RPMI8226 (cell line): ENCODE data around the gene ALDH6A1.
"Not testable (repeated sequence)": the region's sequence is repeated elsewhere in the genome, so short reads cannot be mapped to it uniquely, and the experiment has no call there.

Experiments
- DNase-seq: peaks from one replicate; pipeline ENCODE4 v3.0.0-alpha.2; 2015

Gene ALDH6A1

GRCh38 chr14:74084277-74085046 is at the start of gene ALDH6A1, which contains the start of gene LIN52:
TSS of gene ALDH6A1 (minus strand) at chr14:74084453. CDS start at chr14:74084394, 59 bp downstream.
TSS of gene LIN52 (plus strand) at chr14:74084956. CDS start at chr14:74084975, 19 bp downstream.
- peak; percentile 97 for DNase-seq

DNA sequence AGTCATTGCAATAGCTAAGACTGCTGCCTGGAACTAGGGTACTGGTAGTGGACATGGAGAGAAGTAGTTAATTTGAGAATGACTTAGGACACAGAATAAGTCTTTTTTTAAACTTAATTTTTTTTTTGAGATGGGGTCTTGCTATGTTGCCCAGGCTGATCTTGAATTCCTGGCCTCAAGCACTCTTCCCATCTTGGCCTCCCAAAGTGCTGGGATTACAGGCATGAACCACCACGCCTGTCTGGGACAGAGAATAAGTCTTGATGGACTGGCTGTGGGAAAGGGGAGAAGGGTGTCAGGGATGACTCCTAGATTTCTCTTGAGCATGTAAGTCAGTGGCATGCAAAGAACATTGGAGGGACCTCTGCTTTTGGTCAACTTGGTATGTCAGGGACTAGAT is 43.4 kb upstream of the ALDH6A1 start:
- no peak for DNase-seq

DNA sequence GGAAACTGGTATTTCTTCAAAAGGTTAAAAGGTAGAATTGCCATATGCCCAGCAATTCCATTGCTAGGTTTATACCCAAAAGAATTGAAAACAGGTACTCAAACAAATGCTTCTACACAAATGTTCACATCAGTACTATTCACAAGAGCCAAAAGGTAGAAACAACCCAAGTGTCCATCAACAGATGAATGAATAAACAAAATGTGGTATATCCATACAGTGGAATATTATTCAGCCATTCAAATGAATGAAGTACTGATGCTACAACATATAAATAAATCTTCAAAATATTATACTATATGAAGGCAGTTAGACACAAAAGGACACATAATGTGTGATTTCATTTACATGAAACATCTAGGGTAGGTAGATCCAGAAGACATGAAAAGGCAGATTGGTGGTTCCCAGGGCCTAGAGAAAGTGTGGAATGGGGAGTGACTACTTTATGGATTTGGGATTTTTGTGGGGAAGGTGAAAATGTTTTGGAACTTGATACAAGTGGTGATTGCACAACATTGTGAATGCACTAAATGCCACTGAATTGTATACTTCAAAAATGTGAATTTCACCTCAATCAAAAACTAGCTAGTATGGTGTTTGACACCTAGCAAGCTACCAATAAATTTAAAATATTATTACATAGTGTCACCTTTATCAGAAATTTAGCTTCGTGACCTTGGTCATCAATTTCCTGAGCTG is 42.2 kb upstream of the ALDH6A1 start:
- DNase-seq = no peak

GRCh38 chr14:74125487-74125886 is 41.2 kb upstream of the ALDH6A1 start:
- not testable (repeated sequence) for DNase-seq

- peak; percentile 35 for DNase-seq
Measured at GRCh38 chr14:74111395-74112216, 27.4 kb upstream of the ALDH6A1 start.

- no peak for DNase-seq
Measured at GRCh38 chr14:74109369-74109768, 25.1 kb upstream of the ALDH6A1 start.

- DNase-seq = no peak
Measured at GRCh38 chr14:74105381-74105780, 21.1 kb upstream of the ALDH6A1 start.

DNA sequence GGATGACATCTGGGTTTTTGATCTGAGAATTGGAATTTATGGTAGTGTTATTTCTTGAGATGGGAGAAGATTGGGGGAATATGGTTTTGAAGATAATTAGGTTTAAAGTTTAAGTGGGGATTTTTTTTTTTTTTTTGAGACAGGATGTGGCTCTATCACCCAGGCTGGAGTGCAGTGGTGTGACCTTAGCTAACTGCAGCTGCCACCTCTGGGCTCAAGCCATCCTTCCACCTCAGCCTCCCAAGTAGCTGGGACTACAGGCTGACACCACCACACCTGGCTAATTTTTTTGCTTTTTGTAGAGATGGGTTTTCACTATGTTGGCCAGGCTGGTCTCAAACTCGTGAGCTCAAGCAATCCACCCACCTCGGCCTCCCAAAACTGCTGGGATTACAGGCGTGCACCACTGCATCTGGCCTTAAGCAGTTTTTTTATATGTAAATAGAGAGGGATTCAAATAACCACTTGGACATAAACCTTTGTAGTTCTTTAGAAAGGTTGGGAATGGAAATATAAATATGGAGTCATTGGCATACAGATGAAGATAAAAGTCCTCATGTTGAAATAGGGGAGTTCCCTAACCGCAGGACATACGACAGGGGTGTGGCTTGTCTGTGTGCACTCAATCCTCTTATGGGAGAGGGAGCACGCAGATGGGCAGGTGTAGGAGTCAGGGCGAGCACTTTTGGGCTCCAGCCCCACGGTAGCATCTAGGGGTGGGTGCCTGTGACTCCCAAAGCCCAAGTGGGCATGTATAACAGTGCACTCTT is 5.2 kb upstream of the ALDH6A1 start:
- no peak for DNase-seq

- peak; percentile 43 for DNase-seq
Measured at GRCh38 chr14:74085828-74086227, 1.6 kb upstream of the ALDH6A1 start.

GRCh38 chr14:74085047-74085637 is 889 bp upstream of the ALDH6A1 start:
- peak; percentile 3 for DNase-seq

DNA sequence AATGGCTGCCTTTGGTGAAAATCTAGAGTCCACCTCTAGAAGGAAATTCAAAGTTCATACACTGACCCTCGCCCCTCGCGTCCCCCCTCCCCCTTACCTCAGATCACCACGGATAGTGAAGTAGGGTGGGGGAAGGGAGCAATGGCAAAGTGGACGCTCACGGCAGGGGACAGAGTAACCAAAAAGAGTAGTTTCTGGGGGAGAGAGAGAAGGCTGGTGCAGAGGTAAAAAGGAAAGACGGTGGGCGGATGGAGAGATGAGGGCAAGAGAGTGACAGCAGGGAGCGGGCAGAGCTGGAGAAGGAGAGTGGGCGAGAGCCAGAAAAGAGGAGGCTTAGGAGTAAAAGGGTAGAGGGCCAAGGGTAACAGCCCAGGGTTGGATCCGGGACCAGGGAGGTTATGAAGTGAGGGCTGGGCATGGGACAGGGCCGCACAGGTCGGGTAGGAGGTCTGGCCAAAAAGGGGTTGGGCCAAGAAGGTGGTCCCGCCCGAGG is 423 bp downstream of the ALDH6A1 start:
- no peak for DNase-seq

DNA sequence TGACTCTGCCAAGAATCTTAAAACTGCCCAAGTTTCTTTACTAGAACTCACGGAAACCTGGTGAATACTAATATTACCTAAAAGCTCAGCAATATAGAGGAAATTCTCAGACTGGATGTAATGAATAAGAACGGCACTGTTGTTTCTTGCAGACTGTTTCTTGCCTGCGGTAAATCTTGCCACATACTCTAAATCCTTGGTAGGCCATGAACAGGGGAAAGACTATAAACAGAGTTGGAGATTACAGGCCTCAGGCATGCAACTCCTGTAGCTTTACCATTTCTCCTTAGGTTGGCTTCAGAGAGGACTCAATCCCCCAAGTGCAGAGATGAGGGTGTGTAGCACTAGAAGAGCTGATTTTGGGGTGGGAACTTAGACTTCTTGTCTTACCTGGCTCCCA is 1.1 kb downstream of the ALDH6A1 start:
- no peak for DNase-seq

GRCh38 chr14:74081491-74081890 is 2.8 kb downstream of the ALDH6A1 start:
- no peak for DNase-seq

- DNase-seq = no peak
Measured at GRCh38 chr14:74080820-74081460, 3.3 kb downstream of the ALDH6A1 start.

- DNase-seq = no peak
Measured at GRCh38 chr14:74077401-74077800, 6.9 kb downstream of the ALDH6A1 start.

DNA sequence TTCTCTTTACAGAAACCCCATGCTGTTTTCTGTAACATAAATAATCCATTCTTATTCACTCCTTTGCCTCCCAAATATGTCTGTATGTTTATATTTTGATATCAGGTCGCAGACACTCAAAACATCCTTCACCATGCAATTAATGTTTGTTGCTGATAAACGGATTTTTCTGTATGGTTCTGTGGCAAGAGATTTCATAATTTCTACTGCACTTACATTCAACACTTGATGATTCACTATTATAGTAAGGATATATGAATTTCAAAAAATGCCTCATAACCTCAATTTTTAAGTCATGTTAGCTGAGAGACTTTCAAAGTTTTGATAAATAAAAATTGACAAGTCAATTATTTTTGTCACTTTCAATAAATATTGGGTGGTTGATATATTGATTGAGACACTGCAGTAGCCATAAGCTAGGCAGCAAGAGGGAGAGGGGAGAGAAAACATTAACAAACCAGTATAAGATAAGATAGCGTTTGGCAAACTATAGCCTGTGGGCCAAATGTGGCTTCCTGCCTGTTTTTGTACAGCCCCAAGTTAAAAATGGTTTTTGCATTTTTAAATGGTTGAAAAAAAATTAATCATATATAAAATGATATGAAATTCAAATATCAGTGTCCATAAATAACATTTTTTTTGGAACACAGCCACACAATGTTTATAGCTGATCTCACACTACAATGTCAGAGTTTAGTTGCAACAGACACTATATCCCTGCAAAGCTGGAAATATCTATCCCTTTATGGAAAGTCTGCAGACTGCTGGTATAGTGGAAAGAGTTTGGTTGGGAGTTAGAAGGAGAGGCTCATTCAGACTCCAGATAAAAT is 18.3 kb downstream of the ALDH6A1 start:
- DNase-seq = no peak

GRCh38 chr14:74064883-74065282 is 19.4 kb downstream of the ALDH6A1 start:
- DNase-seq = no peak

GRCh38 chr14:74064426-74064825 is 19.8 kb downstream of the ALDH6A1 start:
- no peak for DNase-seq

GRCh38 chr14:74062809-74063150 is 21.5 kb downstream of the ALDH6A1 start:
- no peak for DNase-seq

DNA sequence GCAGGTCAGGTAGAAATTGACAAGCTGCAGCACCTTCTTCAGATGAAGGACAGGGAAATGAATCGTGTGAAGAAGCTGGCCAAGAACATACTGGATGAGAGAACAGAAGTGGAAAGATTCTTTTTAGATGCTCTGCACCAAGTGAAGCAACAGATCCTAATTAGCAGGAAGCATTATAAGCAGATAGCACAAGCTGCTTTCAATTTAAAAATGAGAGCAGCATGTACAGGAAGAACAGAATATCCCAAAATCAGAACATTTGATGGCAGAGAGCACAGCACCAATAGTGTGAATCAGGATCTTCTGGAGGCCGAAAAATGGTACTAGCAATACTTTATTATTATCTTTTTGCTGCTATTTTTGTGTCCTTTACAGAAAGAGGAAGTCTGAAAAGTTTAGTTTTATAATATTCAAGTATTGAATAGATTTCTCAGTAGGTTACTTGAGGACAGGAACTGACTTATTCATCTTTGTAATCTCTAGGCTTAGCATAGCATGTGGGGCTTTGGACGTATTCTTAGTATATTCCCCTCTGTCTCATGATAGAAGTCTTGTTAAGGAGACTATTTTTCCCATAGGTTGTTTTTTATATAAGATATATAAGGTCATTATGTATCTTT is 34.3 kb downstream of the ALDH6A1 start:
- no peak for DNase-seq
